ENCODE results near the gene NUDCD3. TPM values are rescaled to one million over a fixed set of nuclear protein-coding genes. Genes with fewer than 3 reads are reported as not detected.
"Not testable (repeated sequence)": the region's sequence is repeated elsewhere in the genome, so short reads cannot be mapped to it uniquely, and the experiment has no call there.

The NUDCD3 gene
- total RNA-seq, 1 donor from 2014 or later = 68.9 TPM

DNA sequence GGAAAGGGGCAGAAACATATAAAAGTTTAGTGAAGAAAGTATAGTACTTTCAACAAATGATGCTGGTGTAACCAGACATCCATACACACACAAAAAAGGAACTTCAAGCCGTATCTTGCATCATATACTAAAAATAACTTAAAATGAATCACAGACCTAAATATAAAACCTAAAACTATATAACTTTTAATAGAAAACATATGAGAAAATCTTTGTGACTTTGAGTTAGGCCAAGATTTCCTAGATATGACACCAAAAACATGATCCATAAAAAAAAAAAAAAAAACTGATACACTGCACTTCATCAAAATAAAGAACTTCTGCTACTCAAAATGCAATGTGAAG is 40.9 kb downstream of the NUDCD3 start:
- DNase-seq (ENCODE audit: low spot score) = no peak

DNA sequence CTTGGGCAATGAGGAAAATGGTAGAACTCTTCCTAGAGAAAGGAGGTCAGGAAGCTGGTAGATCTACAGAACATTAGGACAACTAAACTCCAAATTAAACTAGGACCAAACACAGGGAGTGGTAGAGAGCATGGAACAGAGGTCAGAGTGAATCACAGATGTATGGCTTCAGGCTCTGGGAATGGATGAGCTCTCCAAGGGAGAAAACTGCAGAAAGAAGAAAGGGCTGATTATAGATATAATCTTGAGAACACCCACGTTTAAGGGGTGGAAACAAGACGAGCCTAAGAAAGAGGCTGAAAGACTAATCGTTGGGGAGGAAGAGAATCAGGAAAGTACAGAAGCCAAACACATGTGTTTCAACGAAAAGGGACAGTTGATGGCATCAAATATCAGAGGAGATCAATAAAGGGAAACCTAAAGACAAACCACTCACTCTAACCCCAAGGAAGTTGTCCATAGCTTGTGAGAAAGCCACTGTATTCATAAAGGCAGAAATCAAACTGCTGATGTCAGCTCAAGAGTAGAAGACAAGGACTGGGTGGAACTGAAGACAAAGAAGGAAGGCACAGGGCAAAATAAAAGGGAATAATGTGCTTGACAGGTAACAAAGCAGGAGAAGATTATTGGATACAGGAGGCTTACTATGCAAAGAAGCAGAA is 41.4 kb downstream of the NUDCD3 start:
- no peak for DNase-seq (ENCODE audit: low spot score)

DNA sequence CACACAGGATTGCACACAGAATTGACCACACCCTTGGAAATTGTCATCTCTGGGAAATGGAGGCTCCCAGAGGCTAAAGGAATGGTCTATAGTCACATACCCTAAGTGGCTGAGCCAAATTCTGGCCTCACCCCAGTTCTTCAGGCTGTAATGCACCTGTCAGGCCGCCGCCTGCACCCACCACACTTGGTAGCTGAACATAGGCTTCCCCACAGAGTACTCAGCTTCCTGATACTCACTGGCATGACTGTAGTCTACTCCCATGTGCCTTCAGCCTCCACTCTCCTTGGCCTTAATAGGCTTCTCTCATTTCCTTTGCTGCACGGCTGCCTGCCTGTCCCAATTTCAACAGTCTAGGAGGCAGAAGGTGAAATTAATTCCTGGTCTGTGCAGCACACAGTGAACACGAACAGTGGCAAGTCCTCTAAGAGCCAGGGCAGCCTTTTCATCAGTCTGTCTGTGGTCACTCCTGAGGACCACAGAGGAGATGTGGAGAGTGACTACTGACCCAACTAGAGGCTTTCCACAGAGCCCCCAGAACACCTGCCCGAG is 42.5 kb downstream of the NUDCD3 start:
- no peak for DNase-seq (ENCODE audit: low spot score)

DNA sequence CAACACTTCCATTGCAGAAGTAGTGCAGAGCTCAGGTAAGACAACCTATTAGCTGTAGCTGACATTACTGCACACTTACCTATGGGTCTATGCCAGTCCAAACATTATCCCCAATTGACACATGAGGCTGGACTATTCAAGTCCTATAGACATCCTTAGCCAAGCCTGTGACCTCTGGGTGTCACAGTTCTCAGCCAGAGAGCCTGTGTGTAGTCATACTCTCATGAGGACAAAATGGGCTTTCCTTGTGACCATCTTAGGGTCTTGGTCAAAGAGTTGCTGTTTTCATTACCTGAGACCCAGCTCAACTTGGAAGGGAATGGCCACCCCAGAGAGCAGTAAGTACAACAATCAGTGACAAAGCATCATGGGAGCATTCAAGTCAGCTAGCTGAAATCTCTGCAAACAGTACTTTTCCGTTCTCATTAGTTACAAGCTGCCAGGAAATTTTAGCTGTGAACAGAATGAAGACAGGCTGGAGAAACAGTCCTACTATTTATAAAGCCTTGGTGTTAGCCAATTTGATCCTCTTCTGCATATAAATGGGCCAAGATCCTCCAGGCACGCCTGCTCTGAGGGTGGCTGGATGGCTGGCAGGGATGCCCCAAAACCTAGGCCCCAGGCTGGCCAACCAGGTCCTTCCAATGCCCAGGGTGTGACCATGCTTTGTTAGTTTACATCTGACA is 44.3 kb downstream of the NUDCD3 start:
- no peak for DNase-seq (ENCODE audit: low spot score)

DNA sequence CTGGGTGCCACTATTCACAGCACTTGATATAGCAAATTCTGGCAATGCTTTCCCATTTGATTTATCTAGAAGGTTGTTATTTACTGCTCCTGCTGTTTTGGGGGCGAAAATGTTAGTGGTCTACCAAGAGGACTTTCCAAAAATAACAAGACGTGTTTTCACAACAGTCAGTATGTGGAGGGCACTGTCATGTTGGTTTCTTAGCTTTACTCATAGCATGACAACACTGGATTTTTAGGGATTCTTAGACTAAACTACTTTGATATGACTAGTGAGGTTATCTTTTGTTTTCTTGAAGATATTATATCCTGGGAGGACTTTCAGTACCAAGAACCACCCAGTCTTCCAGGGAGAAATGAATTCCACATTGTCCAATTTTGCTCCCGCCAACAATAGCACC is 49.4 kb downstream of the NUDCD3 start:
- DNase-seq (ENCODE audit: low spot score) = no peak

DNA sequence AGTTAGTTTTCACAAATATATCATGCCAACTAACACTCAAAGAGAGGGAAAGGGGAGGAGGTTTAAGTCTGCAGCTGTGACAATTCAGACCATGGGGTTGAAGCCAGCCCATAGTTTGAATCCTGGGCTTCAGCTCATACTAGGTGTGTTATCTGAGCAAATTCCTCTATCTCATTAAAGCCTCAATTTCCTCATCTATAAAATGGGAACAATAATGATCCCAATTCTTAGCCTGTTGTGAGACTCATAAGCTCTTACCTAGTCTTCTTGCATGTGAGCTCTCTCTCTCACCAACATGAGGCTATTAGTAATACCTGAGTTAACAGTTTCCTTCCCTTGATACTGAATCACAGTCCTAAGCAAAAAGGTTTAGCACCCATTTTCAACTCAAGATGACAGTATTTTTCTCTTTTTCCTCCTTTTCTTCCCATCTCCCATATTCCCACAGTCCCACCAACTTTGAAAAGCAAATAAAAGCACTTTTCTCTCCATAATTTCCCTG is 49.8 kb downstream of the NUDCD3 start:
- DNase-seq (ENCODE audit: low spot score) = no peak

DNA sequence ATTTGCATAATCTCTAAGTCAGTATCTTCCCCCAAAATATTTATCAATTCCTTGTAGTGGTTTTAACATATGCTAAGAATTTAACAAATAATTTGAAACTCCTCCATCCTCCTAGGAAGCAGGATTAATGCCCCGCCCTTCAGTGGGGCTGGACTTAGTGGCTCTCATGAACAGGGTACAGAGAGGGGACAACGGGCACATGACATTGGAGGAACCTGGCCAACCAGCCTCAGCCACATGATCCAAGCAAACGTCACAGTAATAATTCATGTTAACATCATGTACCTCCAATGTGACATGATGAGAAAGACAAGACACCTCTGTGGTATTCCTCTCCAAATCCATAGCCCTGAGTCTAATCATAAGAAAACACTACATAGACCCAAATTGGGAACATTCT is 50.5 kb downstream of the NUDCD3 start:
- DNase-seq (ENCODE audit: low spot score) = no peak

DNA sequence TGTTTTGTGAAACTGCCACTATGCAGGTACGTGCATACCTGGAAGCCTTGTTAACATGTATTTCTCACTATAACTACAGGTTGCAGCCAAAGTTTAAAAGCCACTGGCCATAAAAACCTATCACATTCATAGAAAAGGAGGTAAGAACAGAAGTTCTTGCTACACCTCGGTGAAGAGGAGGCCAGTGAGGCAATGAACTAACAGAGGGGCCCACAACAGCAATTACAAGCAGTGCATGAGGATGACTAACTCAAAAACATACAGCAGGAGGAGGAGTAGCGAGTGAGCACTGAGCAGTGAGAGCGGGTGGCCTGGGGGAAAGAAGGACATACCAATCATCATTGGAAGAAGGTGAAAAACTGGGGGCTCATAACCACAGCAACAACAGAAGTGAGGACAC is 51.6 kb downstream of the NUDCD3 start:
- DNase-seq (ENCODE audit: low spot score) = no peak

DNA sequence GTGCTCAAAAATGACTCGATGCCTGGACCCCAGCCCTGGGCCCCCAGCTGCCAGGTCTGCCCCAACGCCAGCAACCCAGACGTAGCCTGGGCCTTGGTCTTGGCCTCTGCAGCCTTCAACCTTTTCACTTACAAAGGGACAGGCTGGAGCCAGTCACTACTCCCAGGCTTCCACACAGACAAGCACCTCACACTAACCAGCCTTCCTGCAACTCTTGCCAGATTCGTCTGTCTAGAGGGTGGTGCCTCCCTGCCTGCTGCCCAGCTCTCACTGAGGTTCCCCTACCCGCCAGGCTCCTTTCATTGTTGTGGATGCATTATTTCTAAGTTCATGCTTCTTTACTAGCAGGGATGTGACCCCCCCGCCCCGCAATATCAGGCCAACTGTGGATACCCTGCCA is 56.3 kb downstream of the NUDCD3 start:
- DNase-seq (ENCODE audit: low spot score) = no peak

DNA sequence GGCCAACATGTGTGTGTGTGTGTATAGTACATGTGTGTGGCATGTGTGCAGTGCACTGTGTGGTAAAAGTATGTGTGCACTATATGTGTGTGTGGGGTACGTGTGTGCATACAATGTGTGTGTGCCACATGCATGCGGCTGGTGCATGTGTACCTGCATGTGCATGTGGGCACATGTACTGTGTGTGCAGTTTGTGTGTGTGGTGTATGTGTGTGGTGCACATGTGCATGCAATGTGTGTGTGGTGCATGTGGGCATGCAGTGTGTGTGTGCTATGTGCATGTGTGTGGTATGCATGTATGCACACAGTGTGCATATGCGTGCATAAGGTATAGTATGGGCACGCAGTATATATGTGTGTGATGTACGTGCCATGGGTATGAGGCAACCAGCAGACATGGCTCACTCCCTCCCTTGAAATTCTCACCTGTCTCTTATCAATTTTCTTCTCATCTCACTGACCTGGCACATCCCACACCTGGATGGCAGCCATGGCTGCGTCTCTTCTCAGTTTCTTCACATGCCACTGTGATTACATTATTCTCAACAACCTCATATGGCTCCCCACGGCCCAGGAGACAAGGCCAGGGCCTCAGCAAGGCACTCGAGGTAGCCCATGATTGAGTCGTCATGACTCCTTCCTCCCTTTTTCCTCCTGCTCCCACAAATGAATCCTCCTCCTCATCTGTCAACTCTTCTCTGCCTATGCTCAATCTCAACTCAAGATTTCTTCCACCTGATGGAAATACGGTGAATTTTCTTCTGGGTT is 57.0 kb downstream of the NUDCD3 start:
- DNase-seq (ENCODE audit: low spot score) = no peak

DNA sequence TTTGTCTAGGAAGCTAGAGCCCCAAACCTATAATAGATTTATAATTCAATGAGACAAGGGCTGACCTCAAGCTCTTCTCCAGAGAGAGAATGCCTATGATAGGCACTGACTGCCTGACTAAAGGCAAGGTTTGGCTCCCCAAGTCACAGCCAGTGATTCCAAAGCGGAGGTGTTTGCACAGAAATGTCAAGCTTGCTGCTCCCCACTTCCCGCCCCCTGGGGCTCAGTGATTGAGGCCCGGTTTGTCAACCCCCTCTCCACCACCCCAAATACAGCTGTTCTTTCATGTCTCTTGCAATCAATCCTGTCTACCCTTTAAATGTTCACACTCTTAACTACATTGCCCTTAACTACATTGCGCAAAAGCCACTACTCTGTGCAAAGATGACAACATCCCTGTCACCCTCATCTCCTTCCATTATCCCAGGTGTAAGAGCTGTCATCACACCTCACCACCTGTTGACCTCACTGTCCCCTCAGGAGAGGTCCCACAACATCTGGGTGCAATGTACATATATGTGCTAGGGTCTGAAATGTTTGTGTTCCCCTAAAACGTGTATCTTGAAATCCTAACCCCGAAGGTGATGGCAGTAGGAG is 58.0 kb downstream of the NUDCD3 start:
- no peak for DNase-seq (ENCODE audit: low spot score)

DNA sequence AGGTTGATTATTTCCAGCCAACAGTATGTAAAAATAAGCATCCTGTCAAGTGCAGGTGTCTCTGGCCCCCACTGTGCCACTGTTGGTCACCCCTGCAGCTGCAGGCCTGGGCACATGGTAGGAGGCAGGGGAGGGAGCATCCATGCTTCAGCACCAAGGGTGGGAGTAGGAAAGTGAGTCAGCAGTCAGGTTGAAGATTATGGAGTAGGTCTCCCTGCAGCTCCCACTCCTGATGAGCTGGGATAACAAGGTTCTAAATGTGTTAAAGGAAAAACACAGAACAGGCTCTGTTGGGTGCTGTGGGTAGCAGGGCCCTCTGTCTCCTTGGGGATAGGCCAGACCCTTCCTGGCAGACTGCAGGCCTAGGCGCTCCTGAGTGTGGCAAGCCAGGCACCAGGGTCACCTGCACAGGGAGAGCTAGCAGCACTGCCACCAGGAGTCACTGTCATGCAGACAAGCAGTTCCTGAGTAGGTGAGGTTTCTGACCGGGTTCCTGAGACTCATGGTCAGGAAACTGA is 59.3 kb downstream of the NUDCD3 start:
- DNase-seq (ENCODE audit: low spot score) = no peak

DNA sequence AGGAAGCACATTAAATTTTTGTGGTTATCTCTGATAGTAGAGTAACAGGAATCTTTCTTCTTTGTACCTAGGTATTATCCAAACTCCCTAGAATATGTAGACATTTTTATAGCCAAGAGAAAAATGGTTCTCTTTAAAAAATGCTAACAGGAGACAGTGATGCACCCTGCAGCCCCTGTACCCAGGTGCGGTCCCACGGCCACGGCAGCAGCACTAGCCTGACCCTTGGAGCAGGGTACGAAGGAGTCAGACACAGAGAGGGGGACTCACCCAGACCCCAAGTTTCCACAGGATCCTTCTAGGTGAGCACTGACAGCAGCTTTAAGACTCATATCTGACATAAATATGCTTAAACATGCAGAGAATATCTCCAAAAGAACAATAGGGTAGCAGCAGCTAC is 60.4 kb downstream of the NUDCD3 start:
- no peak for DNase-seq (ENCODE audit: low spot score)

DNA sequence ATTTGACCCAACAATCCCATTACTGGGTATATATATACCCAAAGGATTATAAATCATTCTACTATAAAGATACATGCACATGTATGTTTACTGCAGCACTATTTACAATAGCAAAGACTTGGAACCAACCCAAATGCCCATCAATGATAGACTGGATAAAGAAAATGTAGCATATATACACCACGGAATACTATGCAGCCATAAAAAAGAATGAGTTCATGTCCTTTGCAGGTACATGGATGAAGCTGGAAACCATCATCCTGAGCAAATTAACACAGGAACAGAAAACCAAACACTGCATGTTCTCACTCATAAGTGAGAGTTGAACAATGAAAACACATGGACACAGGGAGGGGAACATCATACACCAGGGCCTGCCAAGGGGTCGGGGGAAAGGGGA is 65.7 kb downstream of the NUDCD3 start:
- DNase-seq (ENCODE audit: low spot score) = not testable (repeated sequence)

DNA sequence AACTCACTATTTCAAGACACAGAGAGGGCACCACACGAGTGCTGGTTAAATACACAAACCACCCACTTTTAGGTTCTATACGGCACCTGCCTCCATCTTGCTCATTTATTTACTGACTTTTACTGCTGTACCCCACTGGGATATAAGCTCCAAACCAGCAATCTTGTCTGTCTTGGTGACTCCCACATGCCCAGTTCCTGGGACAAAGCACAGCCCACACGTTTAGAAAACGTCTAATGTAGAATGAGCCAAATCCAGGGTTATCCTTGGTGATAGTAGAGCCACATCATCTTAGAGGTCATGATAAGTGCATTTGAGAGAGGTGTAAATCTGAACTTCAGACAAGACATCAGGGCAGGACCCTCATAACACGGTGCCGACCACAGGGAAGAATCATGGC is 73.5 kb downstream of the NUDCD3 start:
- no peak for DNase-seq (ENCODE audit: low spot score)

DNA sequence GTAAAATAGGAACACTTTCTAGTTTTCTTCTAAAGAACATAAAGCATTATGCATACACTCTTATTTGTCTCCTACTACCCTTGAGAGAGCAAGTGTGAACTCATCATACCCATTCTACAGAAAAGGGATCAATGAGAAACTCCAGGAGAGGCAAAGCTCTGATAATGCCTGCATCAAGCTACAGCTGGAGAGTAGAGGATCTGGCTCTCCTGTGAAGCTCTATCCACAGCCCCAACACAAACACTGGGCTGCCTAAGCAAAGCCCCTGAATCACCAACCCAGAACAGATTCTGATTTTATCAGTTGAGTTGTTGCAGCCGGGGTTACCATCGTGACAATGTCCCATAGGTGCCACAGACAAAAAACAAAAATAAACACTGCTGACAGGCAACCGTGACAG is 74.9 kb downstream of the NUDCD3 start:
- no peak for DNase-seq (ENCODE audit: low spot score)

DNA sequence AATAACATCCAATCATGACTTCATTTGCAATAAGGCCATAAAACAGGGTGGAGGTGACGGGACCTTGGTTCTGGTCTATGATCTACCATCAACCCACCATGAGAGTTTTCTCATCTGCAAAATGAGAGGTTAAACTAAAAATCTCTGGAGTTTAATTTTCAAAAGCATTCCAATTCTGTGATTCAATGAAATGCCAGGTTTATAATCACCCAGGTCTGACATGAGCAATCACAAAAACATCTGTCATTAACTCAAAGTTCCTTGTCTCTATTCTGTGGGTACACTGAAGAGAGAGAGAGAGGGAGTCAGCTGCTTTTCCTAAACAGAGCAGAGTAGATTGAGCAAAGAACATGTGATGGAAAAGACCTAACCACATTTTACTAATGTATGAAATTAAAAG is 75.4 kb downstream of the NUDCD3 start:
- no peak for DNase-seq (ENCODE audit: low spot score)

DNA sequence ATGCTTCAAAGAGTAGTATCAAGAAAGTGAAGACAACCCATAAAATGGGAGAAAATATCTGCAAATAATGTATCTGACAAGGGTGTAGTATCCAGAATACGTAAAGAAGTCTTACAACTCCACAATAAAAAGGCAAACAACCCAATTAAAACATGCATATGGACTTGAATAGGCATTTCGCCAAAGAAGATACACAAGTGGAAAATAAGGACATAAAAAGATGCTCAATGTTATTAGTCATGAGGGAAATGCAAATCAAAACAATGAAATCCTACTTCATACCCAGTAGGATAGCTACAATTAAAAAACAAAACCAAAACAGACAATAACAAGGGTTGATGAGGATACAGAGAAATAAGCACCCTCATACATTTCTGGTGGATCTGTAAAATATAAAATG is 79.2 kb downstream of the NUDCD3 start:
- DNase-seq (ENCODE audit: low spot score) = no peak

DNA sequence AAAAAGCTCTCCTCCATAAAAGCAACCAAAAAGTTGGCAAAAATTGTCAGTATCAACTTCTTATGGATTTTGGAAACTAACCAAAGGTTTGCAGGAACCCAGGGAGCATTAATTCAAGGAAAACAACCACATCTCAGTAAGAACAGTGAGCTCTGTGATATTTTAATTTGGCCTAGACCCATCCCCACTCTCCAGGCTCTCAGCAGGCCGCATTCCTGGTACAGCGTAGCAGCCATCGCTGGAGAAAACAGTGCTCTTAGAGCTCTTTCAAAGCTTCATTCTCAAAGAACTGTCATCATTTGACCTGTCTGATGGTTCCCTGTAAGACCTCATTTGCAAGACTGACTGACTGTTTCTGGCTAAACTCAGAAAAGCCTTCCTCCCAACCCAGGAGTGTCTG is 81.9 kb downstream of the NUDCD3 start:
- DNase-seq (ENCODE audit: low spot score) = no peak

DNA sequence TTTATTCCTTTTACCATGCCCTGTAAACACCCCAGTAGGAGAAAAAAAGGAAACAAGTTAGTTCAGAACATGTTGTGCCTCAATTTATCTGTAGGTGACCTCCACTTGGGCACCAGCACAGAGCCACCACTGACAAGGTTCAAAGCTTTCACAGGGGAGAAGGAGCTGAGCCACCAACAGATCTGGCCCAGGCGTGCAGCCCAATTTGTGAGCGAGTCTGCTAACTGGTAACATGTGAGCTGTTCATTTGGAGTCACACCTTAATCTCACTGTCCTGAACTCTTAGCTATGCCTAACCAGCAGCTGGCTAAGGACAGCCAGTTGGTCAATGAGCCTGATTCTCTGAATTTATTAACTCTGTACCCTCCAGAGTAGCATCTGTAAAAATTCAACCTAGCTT is 86.7 kb downstream of the NUDCD3 start:
- DNase-seq (ENCODE audit: low spot score) = no peak

DNA sequence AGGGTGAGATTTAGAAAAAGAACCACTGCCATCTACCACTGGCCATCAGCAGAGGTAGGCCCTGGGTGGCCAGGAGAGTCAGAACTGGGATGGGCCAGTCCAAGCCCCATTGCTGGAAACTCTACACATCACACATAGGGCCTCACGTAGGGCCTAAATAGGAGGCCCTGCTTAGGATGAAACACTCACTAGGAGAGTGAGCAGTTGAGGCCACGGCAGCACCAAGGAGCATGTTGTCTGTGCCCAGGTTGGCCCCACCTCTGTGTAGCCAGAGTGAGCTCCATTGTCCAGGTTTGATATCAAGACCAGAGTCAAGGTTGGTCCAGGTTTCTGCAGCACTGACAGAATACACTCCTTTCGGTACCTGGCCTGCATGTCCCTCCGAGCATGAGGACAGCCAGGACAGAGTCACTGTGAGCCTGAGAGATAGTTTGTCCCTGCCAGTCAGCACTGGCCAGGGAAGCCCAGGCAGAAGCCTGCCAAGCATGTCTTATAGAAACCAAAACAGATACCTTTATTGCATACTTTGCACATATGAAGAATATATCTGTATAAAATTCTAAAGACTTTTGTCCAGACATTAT is 87.2 kb downstream of the NUDCD3 start:
- DNase-seq (ENCODE audit: low spot score) = no peak
